Cardiac muscle cell (in vitro differentiated cells and primary cell): ENCODE measurements around the gene CUEDC2. TPM values are rescaled to one million over a fixed set of nuclear protein-coding genes. Genes with fewer than 3 reads are reported as not detected.

Experiments used
- DNase-seq, 2 donors: peaks; one replicate each; pipeline versions ENCODE4 v3.0.0 to v3.0.0-alpha.2; 2010 to 2017; ENCODE audit warnings: low read depth in 1 of 2, low spot score in 1 of 2
- H3K27ac ChIP-seq: fragments of 200-600 bp; sonication (generic); 2 replicates; pipeline ENCODE4 v1.5.1; 2016
- H3K27me3 ChIP-seq: fragments of 200-600 bp; sonication (generic); 2 replicates; pipeline ENCODE4 v1.6.0; 2016; ENCODE audit warnings: control low read depth
- H3K36me3 ChIP-seq: fragments of 200-600 bp; sonication (generic); 2 replicates; pipeline ENCODE4 v1.5.1; 2016; ENCODE audit warnings: control low read depth
- H3K4me1 ChIP-seq: fragments of 200-600 bp; sonication (generic); 2 replicates; pipeline ENCODE4 v1.8.1; 2017; ENCODE audit warnings: low read depth, mild to moderate bottlenecking, mixed run types
- H3K4me3 ChIP-seq: fragments of 200-600 bp; sonication (generic); 2 replicates; pipeline ENCODE4 v1.5.1; 2016; ENCODE audit warnings: mild to moderate bottlenecking
- H3K9me3 ChIP-seq: fragments of 200-600 bp; sonication (generic); 2 replicates; pipeline ENCODE4 v1.5.1; 2017; ENCODE audit warnings: low read depth, mild to moderate bottlenecking, control low read depth
- polyA plus RNA-seq: library from polyadenylated mRNA; unstranded; fragments of >200 nt; fragmentation: Nextera tagmentation; extraction: Ambion mirVana; gene quantifications from 2 replicates; pipeline ENCODE4 v1.2.1, GENCODE V29; 2016
- total RNA-seq: library from RNA; depleted of rRNA; stranded (reverse); fragments of >200 nt; gene quantifications from 2 replicates; pipeline ENCODE4 v1.2.3, GENCODE V29; 2016
- TF ChIP-seq, protein P1 (sequence below): IDR thresholded peaks from 2 replicates; pipeline ENCODE4 v1.5.1; 2012; ENCODE audit warnings: low read depth, mild to moderate bottlenecking, low read length

Gene CUEDC2
- total and polyA plus RNA-seq, 2 experiments from 2014 or later, result 134 to 190 TPM

DNA sequence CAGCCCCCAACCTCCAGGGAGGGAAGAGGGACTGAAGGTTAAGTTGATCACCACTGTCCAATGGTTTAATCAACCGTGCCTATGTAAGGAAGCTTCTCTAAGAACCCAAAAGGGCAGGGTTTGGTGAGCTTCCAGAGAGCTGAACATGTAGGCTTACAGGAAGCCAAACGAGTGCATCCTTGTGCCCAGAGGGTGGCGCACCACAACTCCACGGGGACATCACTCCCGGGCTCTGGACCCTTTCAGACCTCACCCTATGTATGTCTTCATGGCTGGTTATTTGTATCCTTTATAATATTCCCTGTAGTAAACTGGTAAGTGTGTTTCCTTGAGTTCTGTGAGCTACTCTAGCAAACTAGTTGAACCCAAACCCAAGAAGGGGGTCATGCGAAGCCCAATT lies 48.3 kb downstream of the CUEDC2 start:
- no peaks in the 10 kb centered on the region for H3K9me3 ChIP-seq
- peak; percentile 43 for DNase-seq
- peaks cover under 1% of the 10 kb centered on the region for H3K27me3 ChIP-seq
- H3K36me3 ChIP-seq, result peaks cover 26% of the 10 kb centered on the region
- TF ChIP-seq, protein P1, sequence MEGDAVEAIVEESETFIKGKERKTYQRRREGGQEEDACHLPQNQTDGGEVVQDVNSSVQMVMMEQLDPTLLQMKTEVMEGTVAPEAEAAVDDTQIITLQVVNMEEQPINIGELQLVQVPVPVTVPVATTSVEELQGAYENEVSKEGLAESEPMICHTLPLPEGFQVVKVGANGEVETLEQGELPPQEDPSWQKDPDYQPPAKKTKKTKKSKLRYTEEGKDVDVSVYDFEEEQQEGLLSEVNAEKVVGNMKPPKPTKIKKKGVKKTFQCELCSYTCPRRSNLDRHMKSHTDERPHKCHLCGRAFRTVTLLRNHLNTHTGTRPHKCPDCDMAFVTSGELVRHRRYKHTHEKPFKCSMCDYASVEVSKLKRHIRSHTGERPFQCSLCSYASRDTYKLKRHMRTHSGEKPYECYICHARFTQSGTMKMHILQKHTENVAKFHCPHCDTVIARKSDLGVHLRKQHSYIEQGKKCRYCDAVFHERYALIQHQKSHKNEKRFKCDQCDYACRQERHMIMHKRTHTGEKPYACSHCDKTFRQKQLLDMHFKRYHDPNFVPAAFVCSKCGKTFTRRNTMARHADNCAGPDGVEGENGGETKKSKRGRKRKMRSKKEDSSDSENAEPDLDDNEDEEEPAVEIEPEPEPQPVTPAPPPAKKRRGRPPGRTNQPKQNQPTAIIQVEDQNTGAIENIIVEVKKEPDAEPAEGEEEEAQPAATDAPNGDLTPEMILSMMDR, result peak; percentile 33
- no peak overlapping the region for H3K4me3 ChIP-seq
- H3K4me1 ChIP-seq, result no peaks in the 10 kb centered on the region
- H3K27ac ChIP-seq, result no peak overlapping the region

- no peaks in the 10 kb centered on the region for H3K9me3 ChIP-seq
- H3K27me3 ChIP-seq, result no peaks in the 10 kb centered on the region
- H3K36me3 ChIP-seq, result peaks cover 30% of the 10 kb centered on the region
These were observed 49.5 kb downstream of the CUEDC2 start for GRCh38 chr10:102382871-102383270.

DNA sequence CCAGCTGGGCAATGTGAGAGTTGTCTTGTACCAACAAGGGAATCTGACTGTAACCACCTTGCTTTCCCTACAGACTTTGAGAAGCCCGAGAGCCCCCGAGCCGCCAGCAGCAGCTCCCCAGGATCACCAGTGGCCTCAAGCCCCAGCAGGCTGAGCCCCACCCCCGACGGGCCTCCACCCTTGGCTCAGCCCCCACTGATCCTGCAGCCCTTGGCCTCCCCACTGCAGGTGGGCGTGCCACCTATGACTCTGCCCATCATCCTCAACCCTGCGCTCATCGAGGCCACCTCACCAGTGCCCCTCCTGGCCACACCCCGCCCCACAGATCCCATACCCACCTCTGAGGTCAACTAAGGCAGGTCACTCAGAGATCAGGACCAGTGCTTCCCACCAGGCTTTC lies 50.4 kb downstream of the CUEDC2 start:
- Histone ChIP-seq H3K27ac (no peak overlapping the region), H3K9me3 (no peaks in the 10 kb centered on the region), H3K36me3 (peaks cover 30% of the 10 kb centered on the region), H3K27me3 (no peaks in the 10 kb centered on the region), H3K4me1 (no peaks in the 10 kb centered on the region), H3K4me3 (no peak overlapping the region)
- TF ChIP-seq, protein P1, result no peak
- DNase-seq, result no peak

More at GRCh38 chr10:102382871-102383270, 49.5 kb downstream of the CUEDC2 start:
- Histone ChIP-seq H3K27ac (no peak overlapping the region), H3K4me1 (no peaks in the 10 kb centered on the region), H3K4me3 (no peak overlapping the region)
- no peak for DNase-seq
- TF ChIP-seq, protein P1, result no peak

DNA sequence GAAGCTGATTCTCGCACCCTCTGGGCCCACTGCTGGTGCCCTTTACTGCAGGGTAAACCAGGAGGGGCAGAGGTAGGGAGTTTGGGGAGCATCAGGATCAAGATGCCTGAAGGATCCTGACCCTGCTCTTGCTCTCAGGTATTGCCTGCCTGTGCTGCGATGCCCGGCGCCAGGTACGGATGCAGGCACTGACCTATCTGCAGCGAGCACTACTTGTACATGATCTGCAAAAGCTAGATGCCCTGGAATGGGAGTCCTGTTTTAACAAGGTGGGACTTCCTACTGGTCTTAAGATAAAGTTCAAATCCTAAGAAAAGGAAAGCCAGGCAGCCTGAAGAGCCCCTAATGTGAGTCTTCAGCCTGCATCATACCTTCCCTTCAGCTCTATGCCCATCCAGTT lies 53.0 kb downstream of the CUEDC2 start:
- Histone ChIP-seq H3K4me3 (no peak overlapping the region), H3K27me3 (no peaks in the 10 kb centered on the region), H3K27ac (no peak overlapping the region), H3K9me3 (no peaks in the 10 kb centered on the region), H3K4me1 (no peaks in the 10 kb centered on the region), H3K36me3 (peaks cover 45% of the 10 kb centered on the region)
- TF ChIP-seq, protein P1, result no peak
- DNase-seq, result no peak

- no peaks in the 10 kb centered on the region for H3K27me3 ChIP-seq
- DNase-seq, result no peak
- no peaks in the 10 kb centered on the region for H3K9me3 ChIP-seq
- TF ChIP-seq, protein P1, result no peak
- H3K4me3 ChIP-seq, result no peak overlapping the region
- H3K4me1 ChIP-seq, result no peaks in the 10 kb centered on the region
- H3K27ac ChIP-seq, result no peak overlapping the region
- H3K36me3 ChIP-seq, result peaks cover 52% of the 10 kb centered on the region
These were observed 55.5 kb downstream of the CUEDC2 start for GRCh38 chr10:102376901-102377300.

DNA sequence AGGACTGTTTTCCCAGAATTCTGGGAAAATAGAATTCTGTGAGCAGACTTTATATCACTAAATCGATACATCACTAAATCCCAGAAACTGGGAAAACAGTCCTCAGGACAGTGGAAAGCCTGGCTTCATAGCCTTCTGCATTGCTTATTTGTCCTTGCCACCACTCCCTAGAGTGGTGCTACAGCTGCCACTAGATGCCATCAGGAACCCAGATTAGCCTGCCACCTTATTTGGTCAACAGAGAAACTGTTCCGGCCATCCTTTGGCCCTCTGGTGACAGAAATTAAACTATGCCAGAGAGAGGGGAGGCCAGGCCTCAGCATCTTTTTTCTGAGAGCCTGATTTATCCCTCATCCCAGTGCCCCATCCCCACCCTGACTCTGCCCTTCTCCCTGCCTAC lies 56.5 kb downstream of the CUEDC2 start:
- no peak for DNase-seq
- H3K36me3 ChIP-seq, result peaks cover 51% of the 10 kb centered on the region
- no peaks in the 10 kb centered on the region for H3K9me3 ChIP-seq
- H3K27ac ChIP-seq, result no peak overlapping the region
- no peaks in the 10 kb centered on the region for H3K27me3 ChIP-seq
- no peaks in the 10 kb centered on the region for H3K4me1 ChIP-seq
- H3K4me3 ChIP-seq, result no peak overlapping the region
- TF ChIP-seq, protein P1, result no peak
